IPS-18a (cell line): ENCODE data around the gene RRP1B.
A peak's percentile ranks its signal among the peaks of the same experiment; 100 is the strongest.

Source experiments
- H3K27ac ChIP-seq: one replicate; pipeline ENCODE4 v1.5.1; 2013; ENCODE audit warnings: low read length
- H3K27me3 ChIP-seq: one replicate; pipeline ENCODE4 v1.6.1; 2013; ENCODE audit warnings: mild to moderate bottlenecking, low read length; ENCODE audit not compliant: control insufficient read depth, insufficient read depth
- H3K36me3 ChIP-seq: one replicate; pipeline ENCODE4 v1.6.1; 2013; ENCODE audit warnings: low read depth, low read length; ENCODE audit not compliant: control insufficient read depth
- H3K4me1 ChIP-seq: one replicate; pipeline ENCODE4 v1.6.1; 2013; ENCODE audit warnings: low read depth, low read length; ENCODE audit not compliant: control insufficient read depth
- H3K4me3 ChIP-seq: one replicate; pipeline ENCODE4 v1.5.1; 2013; ENCODE audit warnings: low read length
- H3K9ac ChIP-seq: one replicate; pipeline ENCODE4 v1.6.1; 2013; ENCODE audit warnings: mild to moderate bottlenecking, low read length, moderate library complexity
- H3K9me3 ChIP-seq: one replicate; pipeline ENCODE4 v1.6.1; 2013; ENCODE audit warnings: low read depth, low read length; ENCODE audit not compliant: control insufficient read depth

RRP1B gene

GRCh38 chr21:43721206-43721605 is 61.8 kb downstream of the RRP1B start:
- Histone ChIP-seq H3K36me3 (peaks cover 3% of the 10 kb centered on the region), H3K4me3 (no peak overlapping the region), H3K9me3 (no peaks in the 10 kb centered on the region), H3K4me1 (peaks cover 6% of the 10 kb centered on the region), H3K27me3 (peaks cover 20% of the 10 kb centered on the region), H3K27ac (no peak overlapping the region), H3K9ac (no peak overlapping the region)

DNA sequence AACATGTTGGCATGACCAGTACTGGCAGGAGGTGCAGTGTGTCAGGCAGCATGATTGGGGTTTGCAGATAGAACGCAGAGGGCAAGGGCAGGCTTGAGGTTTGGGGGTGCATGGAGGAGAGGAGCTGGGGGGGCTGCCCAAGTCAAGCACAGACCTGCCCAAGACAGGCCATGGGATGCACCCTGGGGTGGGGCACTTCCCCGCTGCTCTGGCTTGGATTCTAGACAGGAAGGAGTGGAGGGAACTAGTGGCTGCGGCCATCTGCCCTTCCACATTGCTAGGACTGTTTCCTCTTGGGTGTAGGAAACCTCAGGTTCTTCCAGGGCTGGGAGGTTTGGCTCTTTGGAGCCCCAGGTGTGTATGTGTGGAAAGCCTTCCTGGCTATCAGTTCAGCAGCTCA is 62.6 kb downstream of the RRP1B start:
- peaks cover 20% of the 10 kb centered on the region for H3K27me3 ChIP-seq
- H3K36me3 ChIP-seq = peaks cover 3% of the 10 kb centered on the region
- no peak overlapping the region for H3K9ac ChIP-seq
- peaks cover 6% of the 10 kb centered on the region for H3K4me1 ChIP-seq
- no peak overlapping the region for H3K4me3 ChIP-seq
- no peak overlapping the region for H3K27ac ChIP-seq
- H3K9me3 ChIP-seq = no peaks in the 10 kb centered on the region

DNA sequence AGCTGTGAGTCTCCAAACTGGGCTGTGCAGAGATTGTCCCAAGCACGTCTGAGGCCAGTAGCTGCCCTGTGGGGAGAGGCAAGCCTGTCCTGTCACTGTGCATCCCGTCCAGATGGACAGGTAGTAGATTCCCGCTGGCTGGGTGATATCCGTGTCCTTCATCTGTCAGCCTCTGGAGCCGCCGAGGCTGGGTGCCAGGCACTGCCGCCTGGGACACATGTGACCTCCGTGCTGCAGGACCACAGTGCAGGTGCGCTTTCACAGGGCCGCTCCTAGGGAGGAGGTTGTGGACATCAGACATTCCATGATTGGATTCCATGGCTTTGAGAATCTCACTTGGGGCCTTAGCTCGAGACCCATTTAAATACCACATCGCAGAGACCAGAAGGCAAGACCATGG is 64.3 kb downstream of the RRP1B start:
- H3K9me3 ChIP-seq = no peaks in the 10 kb centered on the region
- peaks cover 3% of the 10 kb centered on the region for H3K36me3 ChIP-seq
- H3K27ac ChIP-seq = no peak overlapping the region
- no peak overlapping the region for H3K4me3 ChIP-seq
- no peak overlapping the region for H3K9ac ChIP-seq
- peaks cover 11% of the 10 kb centered on the region for H3K27me3 ChIP-seq
- peaks cover 15% of the 10 kb centered on the region for H3K4me1 ChIP-seq

GRCh38 chr21:43726686-43727518 is 67.5 kb downstream of the RRP1B start:
- Histone ChIP-seq H3K27me3 (no peaks in the 10 kb centered on the region), H3K4me3 (no peak overlapping the region), H3K27ac (no peak overlapping the region), H3K9me3 (no peaks in the 10 kb centered on the region), H3K9ac (no peak overlapping the region), H3K4me1 (peaks cover 9% of the 10 kb centered on the region), H3K36me3 (peaks cover 3% of the 10 kb centered on the region)

DNA sequence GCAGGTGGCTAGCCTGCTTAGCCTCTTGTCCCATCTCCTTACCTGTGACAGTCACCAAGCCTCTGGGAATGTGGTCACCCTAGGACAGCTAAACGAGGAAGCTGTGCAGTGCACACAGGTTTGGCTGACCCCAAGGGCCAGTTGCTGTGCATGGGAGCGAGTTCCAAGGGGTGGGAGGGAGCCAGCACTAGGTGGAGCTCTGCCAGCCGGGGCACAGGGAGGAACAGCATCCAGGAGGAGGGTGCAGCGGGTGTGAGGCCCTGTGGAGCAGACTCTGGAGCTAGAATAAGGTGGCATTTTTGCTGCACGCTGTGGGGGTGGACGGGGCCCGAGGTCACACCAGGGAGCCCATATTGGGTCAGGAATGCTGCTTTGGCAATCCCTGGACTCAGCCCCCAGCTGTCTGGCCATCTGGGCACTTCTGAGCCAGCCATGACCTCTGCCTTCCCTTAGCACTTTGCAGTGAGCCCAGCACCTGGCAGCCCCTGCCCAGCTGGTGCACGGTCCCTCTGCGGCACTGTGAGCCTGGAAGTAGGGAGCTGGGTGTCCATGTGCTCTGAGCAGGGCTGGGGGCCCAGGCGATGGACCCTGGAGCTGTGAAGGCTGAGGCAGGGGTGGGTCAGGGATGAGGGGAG is 68.3 kb downstream of the RRP1B start:
- no peak overlapping the region for H3K27ac ChIP-seq
- peak overlapping the region; percentile 84 for H3K4me3 ChIP-seq
- no peak overlapping the region for H3K9ac ChIP-seq
- H3K9me3 ChIP-seq = no peaks in the 10 kb centered on the region
- peaks cover 9% of the 10 kb centered on the region for H3K4me1 ChIP-seq
- no peaks in the 10 kb centered on the region for H3K27me3 ChIP-seq
- H3K36me3 ChIP-seq = peaks cover 3% of the 10 kb centered on the region

GRCh38 chr21:43728154-43728466 is 68.8 kb downstream of the RRP1B start:
- H3K27me3 ChIP-seq = no peaks in the 10 kb centered on the region
- peaks cover 9% of the 10 kb centered on the region for H3K4me1 ChIP-seq
- no peaks in the 10 kb centered on the region for H3K9me3 ChIP-seq
- peak overlapping the region; percentile 73 for H3K9ac ChIP-seq
- peak overlapping the region; percentile 27 for H3K27ac ChIP-seq
- H3K36me3 ChIP-seq = peaks cover 3% of the 10 kb centered on the region
- peak overlapping the region; percentile 84 for H3K4me3 ChIP-seq

DNA sequence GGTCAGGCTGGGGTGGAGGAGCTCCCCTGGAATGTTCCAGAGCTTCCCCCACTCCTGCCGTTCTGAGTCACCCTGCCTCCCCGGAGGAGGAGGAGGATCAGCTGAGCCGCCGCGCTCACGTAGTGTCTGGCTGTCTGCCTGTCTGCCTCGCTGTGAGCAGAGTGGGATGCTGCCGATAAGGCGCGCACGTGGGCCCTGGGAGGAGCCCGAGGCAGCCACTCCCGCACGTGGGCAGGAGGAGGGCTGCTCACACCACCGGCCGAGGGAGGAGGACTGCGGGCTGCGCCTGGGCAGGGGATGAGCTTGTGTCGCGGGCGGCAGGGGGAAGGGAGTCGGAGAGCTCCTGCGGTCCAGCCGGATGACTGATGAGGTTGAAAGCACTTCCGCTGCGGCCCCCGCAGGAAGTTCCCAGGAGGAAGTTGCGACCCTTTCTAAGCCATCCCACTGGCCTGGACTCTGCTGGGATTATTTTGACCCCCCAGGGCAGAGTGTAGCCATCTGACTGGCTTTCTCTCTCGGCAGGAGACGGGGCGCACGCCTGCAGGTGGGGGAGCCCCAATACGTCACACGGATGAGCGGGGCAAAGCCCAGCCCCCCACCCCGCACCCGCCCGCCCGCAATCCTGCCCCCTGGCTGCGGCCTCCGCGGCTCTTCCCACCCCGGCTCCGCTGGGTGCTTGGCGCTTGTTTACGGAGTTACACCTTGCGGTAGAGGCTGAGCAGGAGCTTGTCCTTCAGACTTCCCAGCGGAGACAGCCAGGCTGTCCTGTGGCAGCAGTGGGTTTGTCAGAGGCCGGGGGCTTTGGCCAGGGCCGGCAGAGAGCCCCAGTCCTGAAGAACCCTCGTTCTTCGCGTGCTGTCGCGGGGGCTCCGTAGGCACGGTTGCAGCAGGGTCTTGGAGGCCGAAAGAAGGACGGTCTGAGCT is 69.4 kb downstream of the RRP1B start:
- H3K9ac ChIP-seq = peak overlapping the region; percentile 73
- peaks cover 9% of the 10 kb centered on the region for H3K4me1 ChIP-seq
- no peaks in the 10 kb centered on the region for H3K36me3 ChIP-seq
- H3K27ac ChIP-seq = peak overlapping the region; percentile 53
- H3K9me3 ChIP-seq = no peaks in the 10 kb centered on the region
- H3K27me3 ChIP-seq = no peaks in the 10 kb centered on the region
- H3K4me3 ChIP-seq = peak overlapping the region; percentile 84

- Histone ChIP-seq H3K9ac (no peak overlapping the region), H3K4me1 (peaks cover 9% of the 10 kb centered on the region), H3K9me3 (no peaks in the 10 kb centered on the region), H3K4me3 (no peak overlapping the region), H3K27ac (no peak overlapping the region), H3K27me3 (no peaks in the 10 kb centered on the region), H3K36me3 (no peaks in the 10 kb centered on the region)
Observed at GRCh38 chr21:43731476-43731875, 72.1 kb downstream of the RRP1B start.

GRCh38 chr21:43731891-43732711 is 72.7 kb downstream of the RRP1B start:
- H3K9ac ChIP-seq = no peak overlapping the region
- H3K27ac ChIP-seq = no peak overlapping the region
- no peaks in the 10 kb centered on the region for H3K27me3 ChIP-seq
- no peak overlapping the region for H3K4me3 ChIP-seq
- no peaks in the 10 kb centered on the region for H3K36me3 ChIP-seq
- no peaks in the 10 kb centered on the region for H3K9me3 ChIP-seq
- peaks cover 9% of the 10 kb centered on the region for H3K4me1 ChIP-seq

DNA sequence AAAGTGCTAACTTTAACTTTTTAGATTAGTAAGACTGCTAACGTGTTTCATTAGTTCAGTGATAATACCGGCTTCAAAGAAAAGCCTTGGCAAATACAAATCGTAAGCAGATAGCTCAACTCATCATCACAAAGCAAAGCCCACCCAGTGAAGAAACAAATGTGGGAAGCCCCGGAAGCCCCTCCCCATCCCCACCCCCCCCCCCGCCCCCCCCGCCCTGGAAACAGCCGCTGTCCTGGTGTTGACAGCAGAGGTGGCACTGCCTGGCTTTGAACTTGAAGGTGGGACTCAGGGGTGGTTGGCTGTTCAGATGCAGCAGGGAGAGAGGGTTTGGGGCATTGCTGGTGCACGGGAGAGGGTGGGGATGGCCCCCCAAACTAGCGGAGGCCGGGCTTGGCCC is 73.7 kb downstream of the RRP1B start:
- H3K36me3 ChIP-seq = no peaks in the 10 kb centered on the region
- H3K4me3 ChIP-seq = no peak overlapping the region
- H3K9ac ChIP-seq = no peak overlapping the region
- H3K9me3 ChIP-seq = no peaks in the 10 kb centered on the region
- no peaks in the 10 kb centered on the region for H3K27me3 ChIP-seq
- no peak overlapping the region for H3K27ac ChIP-seq
- H3K4me1 ChIP-seq = peaks cover 4% of the 10 kb centered on the region
